Brain microvascular endothelial cell (primary cell): ENCODE data around the gene UNC119.

Experiments
- DNase-seq: peaks from one replicate; pipeline ENCODE4 v3.0.0-alpha.2; 2020
- H3K27ac ChIP-seq: fragments of 250-450 bp; sonication (Bioruptor Pico); 2 replicates; pipeline ENCODE4 v1.5.1; 2020; ENCODE audit warnings: mild to moderate bottlenecking, moderate library complexity
- H3K27me3 ChIP-seq: fragments of 250-450 bp; sonication (Bioruptor Pico); replicated peaks from 2 replicates; pipeline ENCODE4 v1.5.1; 2020; ENCODE audit warnings: mild to moderate bottlenecking
- H3K36me3 ChIP-seq: fragments of 250-450 bp; sonication (Bioruptor Pico); replicated peaks from 2 replicates; pipeline ENCODE4 v1.5.1; 2020; ENCODE audit warnings: mild to moderate bottlenecking
- H3K4me3 ChIP-seq: 2 replicates; pipeline ENCODE4 v1.5.1; 2011; ENCODE audit warnings: low read depth, mild to moderate bottlenecking, control low read depth, low read length, moderate library complexity
- CTCF ChIP-seq: IDR thresholded peaks from 2 replicates; pipeline ENCODE4 v1.5.1; 2011; ENCODE audit warnings: low read depth, mild to moderate bottlenecking, moderate library complexity, low read length, control low read depth, inconsistent platforms; ENCODE audit errors: missing control alignments
- in situ Hi-C: cut with HindIII; loops from 2 replicates; pipeline ENCODE4 v1.10.0; 2017; ENCODE audit warnings: low sequenced_read_pairs, low pct_ligation_motif_present

The UNC119 gene

GRCh38 chr17:28597606-28598383 lies 45.4 kb upstream of the UNC119 start:
- no peak for DNase-seq
- Histone ChIP-seq H3K27ac (no peak overlapping the region), H3K36me3 (peaks cover 1% of the 10 kb centered on the region), H3K27me3 (no peaks in the 10 kb centered on the region), H3K4me3 (peak overlapping the region; percentile 87)
- no peak for TF ChIP-seq CTCF
- in situ Hi-C loops: no loop called here

DNA sequence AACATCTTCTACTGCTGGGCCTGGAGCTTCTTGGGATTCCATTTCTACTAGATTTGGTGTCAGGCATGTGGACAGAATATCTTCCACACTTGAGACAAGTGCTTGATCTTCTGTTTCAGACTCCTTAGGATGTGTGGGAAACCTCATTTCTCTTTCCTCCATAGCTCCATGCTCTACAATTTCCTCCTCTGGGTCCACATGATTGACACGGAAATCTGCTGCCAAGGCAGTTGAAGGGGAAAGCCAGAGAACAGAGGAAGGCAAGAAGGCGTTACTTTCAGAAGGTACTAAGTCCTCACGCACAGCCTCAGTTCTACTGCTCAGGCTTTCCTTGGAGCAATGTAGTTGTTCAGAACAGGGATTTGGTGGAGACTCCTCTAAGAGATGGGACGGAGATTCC lies 39.8 kb upstream of the UNC119 start:
- in situ Hi-C loops: no loop called here
- no peak for TF ChIP-seq CTCF
- Histone ChIP-seq H3K27ac (no peak overlapping the region), H3K27me3 (no peaks in the 10 kb centered on the region), H3K4me3 (no peak overlapping the region), H3K36me3 (peaks cover 8% of the 10 kb centered on the region)
- no peak for DNase-seq

DNA sequence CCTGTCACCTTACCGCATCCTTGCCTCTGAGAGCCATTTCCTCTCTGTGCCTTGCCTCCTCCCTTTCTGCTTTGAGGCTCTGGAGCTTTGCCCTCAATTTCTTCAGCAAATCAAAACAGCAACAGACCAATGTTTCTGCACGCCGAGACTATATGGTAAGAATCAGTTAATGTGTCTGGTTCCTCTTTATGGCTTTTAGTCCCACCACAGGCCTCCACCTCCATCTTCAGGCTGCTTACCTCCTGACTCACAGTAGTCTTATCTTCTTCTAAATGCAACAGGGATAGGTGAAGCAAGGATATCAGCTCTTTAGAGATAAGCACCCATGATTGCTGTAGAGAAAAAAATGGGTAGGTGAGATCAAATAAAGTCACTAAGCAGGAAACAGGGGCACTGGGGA lies 33.4 kb upstream of the UNC119 start:
- in situ Hi-C loops: no loop called here
- no peak for TF ChIP-seq CTCF
- Histone ChIP-seq H3K27me3 (no peaks in the 10 kb centered on the region), H3K4me3 (no peak overlapping the region), H3K27ac (no peak overlapping the region), H3K36me3 (peaks cover 24% of the 10 kb centered on the region)
- no peak for DNase-seq

GRCh38 chr17:28584434-28584833 lies 32.0 kb upstream of the UNC119 start:
- in situ Hi-C loops: no loop called here
- Histone ChIP-seq H3K27ac (no peak overlapping the region), H3K36me3 (peaks cover 24% of the 10 kb centered on the region), H3K4me3 (no peak overlapping the region), H3K27me3 (no peaks in the 10 kb centered on the region)
- TF ChIP-seq CTCF: no peak
- DNase-seq: no peak

DNA sequence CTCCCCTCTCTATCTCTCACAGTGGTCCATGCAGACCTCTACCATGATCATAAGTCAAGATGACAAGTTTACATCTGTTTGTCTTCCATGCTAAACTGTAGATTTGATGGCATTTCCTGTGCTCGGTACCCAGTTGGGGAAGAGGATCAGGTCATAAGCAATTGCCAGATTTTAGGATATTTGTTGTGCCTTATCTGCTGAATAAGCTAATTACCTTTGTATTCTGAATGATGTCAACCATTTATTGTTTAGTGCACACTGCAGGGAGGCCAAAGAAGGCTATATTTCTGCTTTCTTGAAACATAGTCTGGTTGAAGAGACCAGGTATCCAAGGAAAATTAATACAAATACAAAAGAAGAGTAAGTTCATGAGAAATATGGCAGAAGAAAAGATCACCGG lies 30.1 kb upstream of the UNC119 start:
- H3K36me3 ChIP-seq: peaks cover 32% of the 10 kb centered on the region
- H3K27me3 ChIP-seq: no peaks in the 10 kb centered on the region
- no peak overlapping the region for H3K27ac ChIP-seq
- H3K4me3 ChIP-seq: no peak overlapping the region
- DNase-seq: no peak
- in situ Hi-C loops: no loop called here
- TF ChIP-seq CTCF: no peak

DNA sequence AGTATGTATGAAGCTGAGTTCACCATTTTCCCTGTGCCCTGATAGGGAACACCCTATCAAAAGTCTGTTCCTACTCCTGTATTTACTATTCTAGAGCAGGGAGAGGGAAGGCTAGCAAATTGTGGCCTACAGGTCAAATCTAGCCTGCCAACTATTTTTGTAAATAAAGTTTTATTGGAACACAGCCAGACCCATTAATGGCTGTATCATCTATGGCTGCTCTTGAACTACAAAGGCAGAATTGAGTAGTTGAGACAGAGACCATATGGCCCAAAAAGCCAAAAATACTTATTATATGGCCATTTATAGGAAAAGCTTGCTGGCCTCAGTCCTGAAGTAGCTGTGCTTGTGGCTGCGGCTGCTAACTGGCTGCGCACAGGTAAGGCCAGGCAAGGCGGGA lies 28.5 kb upstream of the UNC119 start:
- in situ Hi-C loops: no loop called here
- no peak overlapping the region for H3K27ac ChIP-seq
- no peaks in the 10 kb centered on the region for H3K27me3 ChIP-seq
- H3K36me3 ChIP-seq: peaks cover 32% of the 10 kb centered on the region
- H3K4me3 ChIP-seq: no peak overlapping the region
- DNase-seq: no peak
- no peak for TF ChIP-seq CTCF
